ENCODE measurements around the gene REG3G. TPM values are rescaled to one million over a fixed set of nuclear protein-coding genes. Genes with fewer than 3 reads are reported as not detected.

REG3G gene
- polyA plus RNA-seq, 1 donor from 2014 or later = not detected

DNA sequence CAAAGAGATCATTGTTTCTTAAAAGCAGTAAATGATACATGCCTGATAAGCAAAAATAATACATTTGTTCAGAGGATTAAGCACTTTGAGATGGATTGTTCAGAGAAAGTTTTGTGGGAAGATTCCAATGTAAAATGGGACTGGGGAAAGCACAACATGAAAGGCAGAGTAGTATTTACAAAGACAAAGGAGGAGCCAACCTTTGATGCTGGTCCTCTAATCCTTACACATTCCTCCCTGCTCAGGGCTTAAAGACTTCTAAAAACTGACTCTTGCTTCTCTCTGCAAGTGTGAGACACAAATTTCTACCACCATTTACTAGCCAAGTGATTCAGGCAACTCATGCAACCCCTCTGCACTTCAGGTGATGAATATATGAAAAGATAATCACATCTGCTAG is 47.2 kb upstream of the REG3G start:
- no peaks in the 10 kb centered on the region for H3K79me2 ChIP-seq (replicated peaks; ENCODE audit: insufficient read depth, low read length)
- H3K27ac ChIP-seq (ENCODE audit: low read length) = no peak overlapping the region
- H3K27me3 ChIP-seq (ENCODE audit: insufficient read depth, low read depth, low read length) = no peaks in the 10 kb centered on the region
- no peak overlapping the region for H3K9ac ChIP-seq (ENCODE audit: low read length)
- H4K20me1 ChIP-seq (ENCODE audit: insufficient read depth) = no peaks in the 10 kb centered on the region
- no peak overlapping the region for H3K4me3 ChIP-seq (ENCODE audit: low read length)
- H2AFZ ChIP-seq (ENCODE audit: low read depth, low read length) = no peak overlapping the region
- H3K9me2 ChIP-seq (ENCODE audit: insufficient read depth, low read length) = no peaks in the 10 kb centered on the region
- no peaks in the 10 kb centered on the region for H3K36me3 ChIP-seq (ENCODE audit: insufficient read depth, low read length)
- TF ChIP-seq, protein P1, sequence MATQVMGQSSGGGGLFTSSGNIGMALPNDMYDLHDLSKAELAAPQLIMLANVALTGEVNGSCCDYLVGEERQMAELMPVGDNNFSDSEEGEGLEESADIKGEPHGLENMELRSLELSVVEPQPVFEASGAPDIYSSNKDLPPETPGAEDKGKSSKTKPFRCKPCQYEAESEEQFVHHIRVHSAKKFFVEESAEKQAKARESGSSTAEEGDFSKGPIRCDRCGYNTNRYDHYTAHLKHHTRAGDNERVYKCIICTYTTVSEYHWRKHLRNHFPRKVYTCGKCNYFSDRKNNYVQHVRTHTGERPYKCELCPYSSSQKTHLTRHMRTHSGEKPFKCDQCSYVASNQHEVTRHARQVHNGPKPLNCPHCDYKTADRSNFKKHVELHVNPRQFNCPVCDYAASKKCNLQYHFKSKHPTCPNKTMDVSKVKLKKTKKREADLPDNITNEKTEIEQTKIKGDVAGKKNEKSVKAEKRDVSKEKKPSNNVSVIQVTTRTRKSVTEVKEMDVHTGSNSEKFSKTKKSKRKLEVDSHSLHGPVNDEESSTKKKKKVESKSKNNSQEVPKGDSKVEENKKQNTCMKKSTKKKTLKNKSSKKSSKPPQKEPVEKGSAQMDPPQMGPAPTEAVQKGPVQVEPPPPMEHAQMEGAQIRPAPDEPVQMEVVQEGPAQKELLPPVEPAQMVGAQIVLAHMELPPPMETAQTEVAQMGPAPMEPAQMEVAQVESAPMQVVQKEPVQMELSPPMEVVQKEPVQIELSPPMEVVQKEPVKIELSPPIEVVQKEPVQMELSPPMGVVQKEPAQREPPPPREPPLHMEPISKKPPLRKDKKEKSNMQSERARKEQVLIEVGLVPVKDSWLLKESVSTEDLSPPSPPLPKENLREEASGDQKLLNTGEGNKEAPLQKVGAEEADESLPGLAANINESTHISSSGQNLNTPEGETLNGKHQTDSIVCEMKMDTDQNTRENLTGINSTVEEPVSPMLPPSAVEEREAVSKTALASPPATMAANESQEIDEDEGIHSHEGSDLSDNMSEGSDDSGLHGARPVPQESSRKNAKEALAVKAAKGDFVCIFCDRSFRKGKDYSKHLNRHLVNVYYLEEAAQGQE (IDR thresholded peaks at IDR 0.05; ENCODE audit: borderline replicate concordance) = no peak
- TF ChIP-seq MXI1 (conservative IDR thresholded peaks at IDR 0.05; ENCODE audit: poor library complexity, severe bottlenecking) (no peak), POLR2AphosphoS5 (IDR thresholded peaks at IDR 0.05) (no peak), SMC3 (conservative IDR thresholded peaks at IDR 0.05; ENCODE audit: poor library complexity) (no peak), RAD21 (conservative IDR thresholded peaks at IDR 0.05) (no peak), EP300 (conservative IDR thresholded peaks at IDR 0.05; ENCODE audit: poor library complexity, severe bottlenecking) (no peak), TAF1 (IDR thresholded peaks at IDR 0.05; ENCODE audit: low read depth) (no peak), EZH2 (IDR thresholded peaks at IDR 0.05; ENCODE audit: borderline replicate concordance, insufficient read depth, low read length, poor library complexity, severe bottlenecking) (no peak)
- TF ChIP-seq, protein P2, sequence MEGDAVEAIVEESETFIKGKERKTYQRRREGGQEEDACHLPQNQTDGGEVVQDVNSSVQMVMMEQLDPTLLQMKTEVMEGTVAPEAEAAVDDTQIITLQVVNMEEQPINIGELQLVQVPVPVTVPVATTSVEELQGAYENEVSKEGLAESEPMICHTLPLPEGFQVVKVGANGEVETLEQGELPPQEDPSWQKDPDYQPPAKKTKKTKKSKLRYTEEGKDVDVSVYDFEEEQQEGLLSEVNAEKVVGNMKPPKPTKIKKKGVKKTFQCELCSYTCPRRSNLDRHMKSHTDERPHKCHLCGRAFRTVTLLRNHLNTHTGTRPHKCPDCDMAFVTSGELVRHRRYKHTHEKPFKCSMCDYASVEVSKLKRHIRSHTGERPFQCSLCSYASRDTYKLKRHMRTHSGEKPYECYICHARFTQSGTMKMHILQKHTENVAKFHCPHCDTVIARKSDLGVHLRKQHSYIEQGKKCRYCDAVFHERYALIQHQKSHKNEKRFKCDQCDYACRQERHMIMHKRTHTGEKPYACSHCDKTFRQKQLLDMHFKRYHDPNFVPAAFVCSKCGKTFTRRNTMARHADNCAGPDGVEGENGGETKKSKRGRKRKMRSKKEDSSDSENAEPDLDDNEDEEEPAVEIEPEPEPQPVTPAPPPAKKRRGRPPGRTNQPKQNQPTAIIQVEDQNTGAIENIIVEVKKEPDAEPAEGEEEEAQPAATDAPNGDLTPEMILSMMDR (IDR thresholded peaks at IDR 0.05; ENCODE audit: poor library complexity, severe bottlenecking) = no peak
- H3K4me2 ChIP-seq (ENCODE audit: low read length) = no peak overlapping the region
- no peaks in the 10 kb centered on the region for H3F3A ChIP-seq (ENCODE audit: insufficient read depth, low read length, poor library complexity, severe bottlenecking)
- no peaks in the 10 kb centered on the region for H3K9me3 ChIP-seq (ENCODE audit: low read length)

DNA sequence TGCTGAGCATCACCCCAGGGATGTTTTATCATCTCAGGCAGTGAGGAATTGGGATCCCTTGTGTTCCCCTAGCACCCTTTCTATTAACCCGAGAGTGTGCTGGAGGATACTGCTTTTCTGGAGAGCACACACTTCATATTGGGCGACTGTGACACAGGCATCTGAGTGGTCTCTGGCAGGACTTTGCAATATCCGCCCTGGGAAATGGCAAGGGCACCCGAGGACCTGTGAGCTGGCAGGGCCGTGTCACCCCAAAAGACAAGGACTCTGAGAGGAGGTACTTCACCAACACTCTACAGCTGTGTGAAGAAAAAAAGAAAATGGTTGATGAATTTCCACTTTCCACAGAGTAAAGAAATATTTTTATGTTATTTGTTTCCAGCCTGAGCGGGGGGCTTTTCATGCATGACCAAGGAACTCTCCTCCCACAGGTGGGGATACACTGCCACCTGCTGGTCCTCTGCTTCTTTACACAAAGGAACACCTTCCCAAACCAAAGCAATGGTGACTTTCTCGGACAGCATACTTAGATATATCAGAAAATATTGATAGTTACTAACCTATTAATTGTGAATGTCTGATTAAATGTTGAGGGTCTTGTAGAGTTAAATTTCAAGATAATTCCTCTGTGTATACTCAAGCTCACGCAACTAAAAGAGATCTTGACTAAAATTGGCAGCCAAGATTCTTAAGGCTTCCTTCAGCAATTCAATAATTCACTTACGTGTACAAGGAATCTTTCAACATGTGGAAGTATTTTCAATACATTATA is 45.9 kb upstream of the REG3G start:
- no peak overlapping the region for H3K4me3 ChIP-seq (ENCODE audit: low read length)
- H3K27ac ChIP-seq (ENCODE audit: low read length) = no peak overlapping the region
- no peaks in the 10 kb centered on the region for H3K36me3 ChIP-seq (ENCODE audit: insufficient read depth, low read length)
- no peak overlapping the region for H3K9ac ChIP-seq (ENCODE audit: low read length)
- no peak overlapping the region for H2AFZ ChIP-seq (ENCODE audit: low read depth, low read length)
- no peaks in the 10 kb centered on the region for H3F3A ChIP-seq (ENCODE audit: insufficient read depth, low read length, poor library complexity, severe bottlenecking)
- no peaks in the 10 kb centered on the region for H3K9me3 ChIP-seq (ENCODE audit: low read length)
- TF ChIP-seq, protein P2 (IDR thresholded peaks at IDR 0.05; ENCODE audit: poor library complexity, severe bottlenecking) = peak; percentile 90
- TF ChIP-seq RAD21 (conservative IDR thresholded peaks at IDR 0.05) (peak; percentile 99), MXI1 (conservative IDR thresholded peaks at IDR 0.05; ENCODE audit: poor library complexity, severe bottlenecking) (no peak), SMC3 (conservative IDR thresholded peaks at IDR 0.05; ENCODE audit: poor library complexity) (peak; percentile 96)
- H3K79me2 ChIP-seq (replicated peaks; ENCODE audit: insufficient read depth, low read length) = no peaks in the 10 kb centered on the region
- no peaks in the 10 kb centered on the region for H3K27me3 ChIP-seq (ENCODE audit: insufficient read depth, low read depth, low read length)
- no peak overlapping the region for H3K4me2 ChIP-seq (ENCODE audit: low read length)
- H3K9me2 ChIP-seq (ENCODE audit: insufficient read depth, low read length) = no peaks in the 10 kb centered on the region
- H4K20me1 ChIP-seq (ENCODE audit: insufficient read depth) = no peaks in the 10 kb centered on the region
